OCI-LY1 (cell line): ENCODE data around the gene SMG9.

Experiments
- H2AFZ ChIP-seq: fragments of 200-600 bp; sonication (generic), shearing (Covaris generic); 2 replicates; pipeline ENCODE4 v1.6.0; 2014; ENCODE audit warnings: antibody characterized with exemption, mild to moderate bottlenecking, low read length
- H3F3A ChIP-seq: fragments of 200-600 bp; sonication (generic), shearing (Covaris generic); 2 replicates; pipeline ENCODE4 v1.6.0; 2014; ENCODE audit warnings: mild to moderate bottlenecking, antibody characterized with exemption, low read length, moderate library complexity; ENCODE audit not compliant: insufficient read depth
- H3K27ac ChIP-seq: fragments of 200-600 bp; sonication (generic); 2 replicates; pipeline ENCODE4 v1.5.1; 2014; ENCODE audit warnings: low read length, mixed run types, mild to moderate bottlenecking, low read depth; ENCODE audit not compliant: poor library complexity, severe bottlenecking
- H3K27me3 ChIP-seq: fragments of 200-600 bp; sonication (generic); 2 replicates; pipeline ENCODE4 v1.6.0; 2014; ENCODE audit warnings: antibody characterized with exemption, mild to moderate bottlenecking, low read length, moderate library complexity; ENCODE audit not compliant: insufficient read depth
- H3K36me3 ChIP-seq: fragments of 200-600 bp; sonication (generic); 2 replicates; pipeline ENCODE4 v1.6.1; 2014; ENCODE audit warnings: mild to moderate bottlenecking, antibody characterized with exemption, low read length, moderate library complexity, mixed read lengths; ENCODE audit not compliant: insufficient read depth
- H3K4me1 ChIP-seq: fragments of 200-600 bp; sonication (generic); 2 replicates; pipeline ENCODE4 v1.5.1; 2014; ENCODE audit warnings: mild to moderate bottlenecking, low read length, moderate library complexity; ENCODE audit not compliant: insufficient read depth, severe bottlenecking
- H3K4me2 ChIP-seq: fragments of 200-600 bp; sonication (generic), shearing (Covaris generic); 2 replicates; pipeline ENCODE4 v1.6.1; 2014; ENCODE audit warnings: low read length
- H3K4me3 ChIP-seq: fragments of 200-600 bp; sonication (generic); 2 replicates; pipeline ENCODE4 v1.5.1; 2014; ENCODE audit warnings: low read length, low read depth, mild to moderate bottlenecking, mixed read lengths; ENCODE audit not compliant: poor library complexity, severe bottlenecking
- H3K79me2 ChIP-seq: fragments of 200-600 bp; shearing (Covaris generic); 2 replicates; pipeline ENCODE4 v1.6.1; 2016; ENCODE audit warnings: mixed run types, low read length, mixed read lengths; ENCODE audit not compliant: insufficient read depth
- H3K9ac ChIP-seq: fragments of 200-600 bp; sonication (generic), shearing (Covaris generic); 2 replicates; pipeline ENCODE4 v1.6.1; 2014; ENCODE audit warnings: mild to moderate bottlenecking, low read length, mixed read lengths
- H3K9me2 ChIP-seq: fragments of 200-600 bp; sonication (generic), shearing (Covaris generic); 2 replicates; pipeline ENCODE4 v1.6.1; 2014; ENCODE audit warnings: low read depth, mild to moderate bottlenecking, low read length, mixed read lengths
- H3K9me3 ChIP-seq: fragments of 200-600 bp; shearing (Covaris generic); 2 replicates; pipeline ENCODE4 v1.6.1; 2014; ENCODE audit warnings: low read length, mixed read lengths
- H4K20me1 ChIP-seq: fragments of 200-600 bp; sonication (generic), shearing (Covaris generic); 2 replicates; pipeline ENCODE4 v1.6.0; 2016; ENCODE audit warnings: mild to moderate bottlenecking, low read length; ENCODE audit not compliant: insufficient read depth
- CTCF ChIP-seq: fragments of 200-600 bp; sonication (generic), shearing (Covaris generic); IDR thresholded peaks from 2 replicates; pipeline ENCODE4 v1.5.1; 2017; ENCODE audit warnings: mild to moderate bottlenecking, antibody characterized with exemption, low read length, moderate library complexity, mixed read lengths
- EZH2 ChIP-seq: fragments of 200-600 bp; sonication (generic), shearing (Covaris generic); IDR thresholded peaks from 2 replicates; pipeline ENCODE4 v1.8.0; 2017; ENCODE audit warnings: borderline replicate concordance, mixed run types, mild to moderate bottlenecking, antibody characterized with exemption, low read length, moderate library complexity, mixed read lengths

SMG9 gene

GRCh38 chr19:43782311-43782660 is 27.5 kb upstream of the SMG9 start:
- Histone ChIP-seq H3K9me2 (no peaks in the 10 kb centered on the region), H3K36me3 (no peaks in the 10 kb centered on the region), H3K9me3 (no peaks in the 10 kb centered on the region), H3K27me3 (no peaks in the 10 kb centered on the region), H3K9ac (peak overlapping the region; percentile 16), H3K79me2 (no peaks in the 10 kb centered on the region), H3K4me1 (peaks cover 76% of the 10 kb centered on the region), H4K20me1 (no peaks in the 10 kb centered on the region), H2AFZ (no peak overlapping the region), H3K4me2 (peak overlapping the region; percentile 85), H3K4me3 (peak overlapping the region; percentile 70), H3F3A (peaks cover 3% of the 10 kb centered on the region; the same call in 1 of the 2 replicates), H3K27ac (peak overlapping the region; percentile 98)
- TF ChIP-seq EZH2: no peak
- TF ChIP-seq CTCF: no peak

- Histone ChIP-seq H3K9me3 (no peaks in the 10 kb centered on the region), H3K4me2 (peak overlapping the region; percentile 85), H2AFZ (no peak overlapping the region), H3K4me1 (peaks cover 81% of the 10 kb centered on the region), H3K79me2 (no peaks in the 10 kb centered on the region), H3K9ac (peak overlapping the region; percentile 81; the same call in 1 of the 2 replicates), H3F3A (peaks cover 3% of the 10 kb centered on the region; the same call in 1 of the 2 replicates), H3K36me3 (no peaks in the 10 kb centered on the region), H3K27me3 (no peaks in the 10 kb centered on the region), H3K27ac (peak overlapping the region; percentile 98), H3K4me3 (peak overlapping the region; percentile 70), H4K20me1 (no peaks in the 10 kb centered on the region), H3K9me2 (no peaks in the 10 kb centered on the region)
- TF ChIP-seq EZH2 (no peak), CTCF (no peak)
Measured at GRCh38 chr19:43781630-43782310, 27.0 kb upstream of the SMG9 start.

- H3K79me2 ChIP-seq: no peaks in the 10 kb centered on the region
- no peak within 1 kb of the TSS for H2AFZ ChIP-seq
- H3K4me3 ChIP-seq: peak within 1 kb of the TSS; percentile 70
- peak within 1 kb of the TSS; percentile 85 for H3K4me2 ChIP-seq
- H3K9ac ChIP-seq: peak within 1 kb of the TSS; percentile 81
- no peak for TF ChIP-seq EZH2
- no peak for TF ChIP-seq CTCF
- peaks cover 3% of the 10 kb centered on the region; the same call in 1 of the 2 replicates for H3F3A ChIP-seq
- no peaks in the 10 kb centered on the region for H3K9me2 ChIP-seq
- H3K36me3 ChIP-seq: no peaks in the 10 kb centered on the region
- no peaks in the 10 kb centered on the region for H3K9me3 ChIP-seq
- peak within 1 kb of the TSS; percentile 98 for H3K27ac ChIP-seq
- H3K27me3 ChIP-seq: no peaks in the 10 kb centered on the region
- H3K4me1 ChIP-seq: peaks cover 89% of the 10 kb centered on the region
- H4K20me1 ChIP-seq: no peaks in the 10 kb centered on the region
Measured at GRCh38 chr19:43780706-43781525, 26.2 kb upstream of the SMG9 start, which contains the start of gene KCNN4. Gene KCNN4 (minus strand): TSS chr19:43780973. CDS start chr19:43780861, 112 bp downstream.
